HG03558 (cell line): ENCODE data around the gene TTPAL.

Source experiments
- ATAC-seq: cut with Tn5 transposase; IDR thresholded peaks from one replicate; pipeline ENCODE4 v1.9.1; 2021; ENCODE audit warnings: moderate number of reproducible peaks; ENCODE audit not compliant: unreplicated experiment; ENCODE audit errors: extremely low read depth

The TTPAL gene

GRCh38 chr20:44475694-44476560 is at the start of gene TTPAL:
Gene TTPAL, plus strand, starts transcription at chr20:44475874. Its CDS starts 4,126 bp downstream, at chr20:44480000.
- peak; percentile 83 for ATAC-seq

- ATAC-seq: no peak
Measured at GRCh38 chr20:44425923-44426322, 49.8 kb upstream of the TTPAL start.

DNA sequence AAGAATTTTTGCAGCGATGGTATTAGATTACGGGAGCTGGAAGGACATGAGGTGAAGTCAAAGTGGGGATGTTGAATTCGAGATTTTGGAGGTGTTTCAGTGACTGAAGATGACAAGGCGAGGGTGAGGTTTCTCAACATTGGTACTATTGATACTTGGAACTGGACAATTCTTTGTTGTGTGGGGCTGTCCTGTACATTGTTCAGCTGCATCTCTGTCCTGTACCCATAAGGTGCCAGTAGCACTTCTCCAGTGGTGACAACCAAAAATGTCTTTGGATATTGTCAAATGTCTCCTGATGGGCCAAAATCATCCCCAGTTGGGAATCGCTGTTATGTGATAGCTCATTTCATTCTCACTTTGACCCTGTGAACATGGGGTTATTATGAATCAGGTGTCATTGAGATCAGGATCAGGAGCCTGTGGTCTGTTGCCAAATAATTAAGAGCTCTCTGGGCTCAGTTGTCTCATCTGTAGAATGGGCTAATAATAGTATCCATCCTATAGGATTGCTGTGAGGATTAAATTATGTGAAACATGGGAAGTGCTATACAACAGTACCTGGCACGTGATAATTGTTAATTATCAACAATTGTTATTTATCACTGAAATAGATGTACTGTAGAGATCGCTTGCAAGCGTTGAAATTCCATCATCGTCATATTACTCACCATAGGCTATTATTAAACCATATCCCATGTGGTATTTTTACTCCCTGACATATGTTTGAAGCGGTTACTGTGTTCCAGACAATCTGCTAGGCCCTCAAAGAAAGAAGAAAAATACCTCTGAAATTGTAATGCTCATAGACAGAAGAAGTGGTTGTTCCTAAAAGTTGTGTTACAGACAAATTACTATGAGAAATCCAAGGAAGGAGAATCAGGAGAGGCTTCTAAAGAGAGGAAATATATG is 48.5 kb upstream of the TTPAL start:
- ATAC-seq: no peak

DNA sequence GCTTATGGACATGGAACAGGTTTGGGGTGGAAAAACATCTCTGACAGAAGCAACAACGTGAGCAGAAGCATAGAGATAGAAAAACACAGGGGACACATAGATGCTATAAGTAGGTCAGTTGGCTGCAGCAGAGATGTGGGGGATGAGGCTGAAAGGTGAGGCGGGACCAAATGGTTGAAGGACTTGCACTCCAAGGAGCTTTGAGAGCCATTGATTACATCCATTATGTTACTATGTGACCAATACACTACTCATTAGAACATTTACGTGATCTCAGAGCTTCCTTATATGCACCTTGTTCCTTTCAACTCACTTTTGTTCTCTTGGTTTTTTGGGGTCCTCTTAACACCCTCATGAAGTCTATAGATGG is 47.9 kb upstream of the TTPAL start:
- no peak for ATAC-seq

DNA sequence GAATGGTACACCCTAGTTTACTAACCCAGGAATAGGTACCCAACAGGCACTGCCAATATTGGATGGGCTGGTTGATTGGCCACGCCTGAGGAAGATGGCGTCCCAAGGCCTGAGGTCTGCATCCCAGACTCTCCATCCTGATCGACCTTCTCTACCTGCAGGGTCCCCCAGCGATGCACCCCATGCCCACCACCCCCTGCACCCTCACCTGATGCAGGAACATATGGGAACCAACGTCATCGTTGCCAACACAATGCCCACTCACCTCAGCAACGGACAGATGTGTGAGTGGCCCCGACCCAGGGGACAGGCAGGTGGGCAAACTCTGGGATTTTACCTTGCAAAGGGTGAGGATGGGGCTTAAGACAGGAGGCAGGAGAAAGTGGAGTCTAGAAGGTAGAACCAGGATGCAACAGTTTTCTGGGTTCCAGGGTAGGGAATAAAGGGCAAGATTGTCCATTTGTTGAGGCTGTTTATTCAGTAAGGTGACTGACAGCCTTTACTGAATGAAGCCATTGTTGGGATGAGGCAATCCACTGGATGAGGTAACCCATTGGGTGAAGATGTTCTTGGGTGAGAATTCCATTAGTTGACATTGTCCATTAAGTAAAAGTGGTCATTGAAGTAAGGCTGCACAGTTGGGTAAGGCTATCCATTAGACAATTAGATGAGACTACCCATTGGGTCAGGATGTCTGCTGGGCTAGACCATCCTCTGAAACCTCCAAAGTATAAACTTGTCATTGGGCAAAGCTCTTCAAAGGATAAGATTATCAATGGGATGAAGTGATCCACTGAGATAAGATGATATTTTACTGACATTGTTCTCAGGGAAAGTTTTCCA is 47.3 kb upstream of the TTPAL start:
- ATAC-seq: no peak

GRCh38 chr20:44429017-44429339 is 46.7 kb upstream of the TTPAL start:
- ATAC-seq: no peak

DNA sequence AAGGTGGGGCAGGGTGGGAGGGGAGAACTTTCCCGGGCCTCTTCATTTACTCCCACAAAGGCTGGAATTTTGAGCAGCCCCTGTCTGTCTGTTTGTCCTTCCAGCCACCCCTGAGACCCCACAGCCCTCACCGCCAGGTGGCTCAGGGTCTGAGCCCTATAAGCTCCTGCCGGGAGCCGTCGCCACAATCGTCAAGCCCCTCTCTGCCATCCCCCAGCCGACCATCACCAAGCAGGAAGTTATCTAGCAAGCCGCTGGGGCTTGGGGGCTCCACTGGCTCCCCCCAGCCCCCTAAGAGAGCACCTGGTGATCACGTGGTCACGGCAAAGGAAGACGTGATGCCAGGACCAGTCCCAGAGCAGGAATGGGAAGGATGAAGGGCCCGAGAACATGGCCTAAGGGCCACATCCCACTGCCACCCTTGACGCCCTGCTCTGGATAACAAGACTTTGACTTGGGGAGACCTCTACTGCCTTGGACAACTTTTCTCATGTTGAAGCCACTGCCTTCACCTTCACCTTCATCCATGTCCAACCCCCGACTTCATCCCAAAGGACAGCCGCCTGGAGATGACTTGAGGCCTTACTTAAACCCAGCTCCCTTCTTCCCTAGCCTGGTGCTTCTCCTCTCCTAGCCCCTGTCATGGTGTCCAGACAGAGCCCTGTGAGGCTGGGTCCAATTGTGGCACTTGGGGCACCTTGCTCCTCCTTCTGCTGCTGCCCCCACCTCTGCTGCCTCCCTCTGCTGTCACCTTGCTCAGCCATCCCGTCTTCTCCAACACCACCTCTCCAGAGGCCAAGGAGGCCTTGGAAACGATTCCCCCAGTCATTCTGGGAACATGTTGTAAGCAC is 46.0 kb upstream of the TTPAL start:
- ATAC-seq: no peak

DNA sequence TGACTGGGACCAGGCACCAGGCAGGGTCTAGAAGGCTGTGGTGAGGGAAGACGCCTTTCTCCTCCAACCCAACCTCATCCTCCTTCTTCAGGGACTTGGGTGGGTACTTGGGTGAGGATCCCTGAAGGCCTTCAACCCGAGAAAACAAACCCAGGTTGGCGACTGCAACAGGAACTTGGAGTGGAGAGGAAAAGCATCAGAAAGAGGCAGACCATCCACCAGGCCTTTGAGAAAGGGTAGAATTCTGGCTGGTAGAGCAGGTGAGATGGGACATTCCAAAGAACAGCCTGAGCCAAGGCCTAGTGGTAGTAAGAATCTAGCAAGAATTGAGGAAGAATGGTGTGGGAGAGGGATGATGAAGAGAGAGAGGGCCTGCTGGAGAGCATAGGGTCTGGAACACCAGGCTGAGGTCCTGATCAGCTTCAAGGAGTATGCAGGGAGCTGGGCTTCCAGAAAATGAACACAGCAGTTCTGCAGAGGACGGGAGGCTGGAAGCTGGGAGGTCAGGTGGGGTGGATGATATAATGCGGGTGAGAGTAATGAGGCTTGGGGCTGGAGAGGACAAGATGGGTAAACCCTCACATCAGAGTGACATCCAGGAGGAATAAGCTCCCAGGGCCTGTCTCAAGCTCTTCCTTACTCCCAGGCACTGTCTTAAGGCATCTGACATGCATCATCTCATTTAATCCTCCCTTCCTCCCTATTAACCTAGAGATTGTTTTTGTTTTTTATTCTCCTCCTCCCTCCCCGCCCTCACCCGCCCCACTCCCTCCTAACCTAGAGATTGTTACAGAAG is 45.2 kb upstream of the TTPAL start:
- no peak for ATAC-seq

DNA sequence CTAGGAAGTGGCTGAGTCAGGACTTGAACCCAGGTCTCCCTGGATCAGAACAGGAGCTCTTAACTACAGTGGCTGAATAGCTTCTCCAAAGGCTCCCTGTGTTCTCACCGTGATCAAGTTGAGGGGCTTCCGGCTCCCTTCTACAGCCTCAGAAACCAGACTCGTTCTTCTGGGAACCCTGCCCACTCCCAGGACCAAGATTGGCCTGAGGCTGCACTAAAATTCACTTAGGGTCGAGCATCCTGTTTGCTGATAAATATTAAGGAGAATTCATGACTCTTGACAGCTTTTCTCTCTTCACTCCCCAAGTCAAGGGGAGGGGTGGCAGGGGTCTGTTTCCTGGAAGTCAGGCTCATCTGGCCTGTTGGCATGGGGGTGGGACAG is 44.6 kb upstream of the TTPAL start:
- ATAC-seq: no peak

DNA sequence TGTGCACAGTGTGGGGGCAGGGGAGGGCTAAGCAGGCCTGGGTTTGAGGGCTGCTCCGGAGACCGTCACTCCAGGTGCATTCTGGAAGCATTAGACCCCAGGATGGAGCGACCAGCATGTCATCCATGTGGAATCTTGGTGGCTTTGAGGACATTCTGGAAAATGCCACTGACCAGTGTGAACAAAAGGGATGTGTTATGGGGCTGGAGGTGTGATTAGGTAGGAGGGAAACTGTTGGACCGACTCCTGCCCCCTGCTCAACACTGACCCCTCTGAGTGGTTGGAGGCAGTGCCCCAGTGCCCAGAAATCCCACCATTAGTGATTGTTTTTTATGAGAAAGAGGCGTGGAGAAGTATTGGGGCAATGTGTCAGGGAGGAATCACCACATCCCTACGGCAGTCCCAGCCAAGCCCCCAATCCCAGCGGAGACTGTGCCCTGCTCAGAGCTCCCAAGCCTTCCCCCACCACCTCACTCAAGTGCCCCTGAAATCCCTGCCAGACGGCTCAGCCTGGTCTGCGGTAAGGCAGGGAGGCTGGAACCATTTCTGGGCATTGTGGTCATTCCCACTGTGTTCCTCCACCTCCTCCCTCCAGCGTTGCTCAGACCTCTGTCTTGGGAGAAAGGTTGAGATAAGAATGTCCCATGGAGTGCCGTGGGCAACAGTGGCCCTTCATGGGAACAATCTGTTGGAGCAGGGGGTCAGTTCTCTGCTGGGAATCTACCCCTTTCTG is 44.0 kb upstream of the TTPAL start:
- ATAC-seq: no peak

DNA sequence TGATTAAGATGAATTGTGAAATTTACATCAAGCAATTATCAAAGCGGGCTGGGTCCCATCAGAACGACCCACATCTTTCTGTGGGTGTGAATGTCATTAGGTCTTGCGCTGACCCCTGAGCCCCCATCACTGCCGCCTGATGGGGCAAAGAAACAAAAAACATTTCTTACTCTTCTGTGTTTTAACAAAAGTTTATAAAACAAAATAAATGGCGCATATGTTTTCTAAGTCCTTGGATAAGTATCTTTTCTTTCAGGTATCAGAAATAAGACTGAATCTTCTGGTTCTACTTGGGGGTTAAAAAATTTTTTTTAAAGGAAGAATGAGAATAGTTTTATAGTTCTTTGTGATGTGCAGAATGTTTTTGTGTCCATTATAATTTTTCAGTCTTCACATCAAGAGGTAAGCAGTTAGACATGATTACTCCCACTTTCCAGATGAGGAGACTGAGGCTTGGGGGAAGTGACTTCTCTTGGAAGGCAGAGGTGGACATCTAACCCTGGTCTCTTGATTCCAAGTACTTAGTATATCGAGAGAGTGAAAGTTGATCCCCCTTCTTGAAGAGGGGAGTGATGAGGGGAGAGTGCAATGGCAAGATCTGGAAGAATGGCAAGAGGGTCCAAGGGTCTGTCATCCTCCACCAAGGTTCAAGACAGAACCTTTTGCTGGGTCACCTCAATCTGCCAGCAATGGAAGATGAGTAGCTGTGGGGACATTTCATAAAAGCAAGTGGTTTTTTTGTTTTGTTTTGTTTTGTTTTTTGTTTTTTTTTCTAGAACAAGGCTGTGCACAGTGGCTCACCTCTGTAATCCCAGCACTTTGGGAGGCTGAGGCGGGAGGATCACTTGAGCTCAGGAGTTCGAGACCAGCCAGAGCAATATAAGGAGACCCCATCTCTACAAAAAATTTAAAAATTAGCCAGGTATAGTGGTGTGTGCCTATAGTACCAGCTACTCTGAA is 42.8 kb upstream of the TTPAL start:
- no peak for ATAC-seq

DNA sequence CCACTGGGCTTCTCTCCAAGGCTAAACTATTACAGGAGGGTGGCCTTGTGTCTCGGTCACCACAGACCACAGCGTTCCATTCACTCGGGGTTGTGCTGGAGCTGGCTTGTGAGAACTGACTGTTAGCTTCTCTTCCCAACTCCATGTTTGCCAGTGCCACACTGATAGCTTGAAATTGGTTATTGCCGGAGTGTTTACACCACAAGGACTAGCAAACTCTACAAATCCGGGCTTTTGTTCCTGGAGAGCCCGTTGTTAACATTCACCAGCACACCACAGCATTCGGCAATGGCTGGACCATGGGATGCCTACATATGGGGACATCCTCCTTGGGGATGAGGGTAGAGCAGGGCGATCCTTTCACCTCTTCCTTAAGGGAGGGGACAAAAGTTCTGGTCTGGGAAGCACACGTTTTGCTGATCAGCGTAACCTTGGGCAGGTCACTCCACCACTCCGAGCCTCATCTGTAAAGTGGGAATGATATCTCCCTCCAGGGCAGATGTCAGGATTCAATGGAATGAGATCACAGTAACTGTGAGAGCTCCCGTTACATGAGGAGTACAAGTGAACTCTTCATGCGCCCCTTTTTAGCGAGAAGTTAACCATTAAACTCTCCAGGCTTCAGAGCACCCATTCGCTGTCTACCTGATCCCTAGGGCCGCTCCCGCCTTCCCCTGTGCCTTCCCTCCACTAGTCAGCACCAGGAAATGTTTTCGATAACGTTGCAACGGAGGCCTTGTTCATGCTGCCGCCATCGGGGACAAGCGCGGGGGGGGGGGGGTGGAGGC is 41.7 kb upstream of the TTPAL start:
- no peak for ATAC-seq

DNA sequence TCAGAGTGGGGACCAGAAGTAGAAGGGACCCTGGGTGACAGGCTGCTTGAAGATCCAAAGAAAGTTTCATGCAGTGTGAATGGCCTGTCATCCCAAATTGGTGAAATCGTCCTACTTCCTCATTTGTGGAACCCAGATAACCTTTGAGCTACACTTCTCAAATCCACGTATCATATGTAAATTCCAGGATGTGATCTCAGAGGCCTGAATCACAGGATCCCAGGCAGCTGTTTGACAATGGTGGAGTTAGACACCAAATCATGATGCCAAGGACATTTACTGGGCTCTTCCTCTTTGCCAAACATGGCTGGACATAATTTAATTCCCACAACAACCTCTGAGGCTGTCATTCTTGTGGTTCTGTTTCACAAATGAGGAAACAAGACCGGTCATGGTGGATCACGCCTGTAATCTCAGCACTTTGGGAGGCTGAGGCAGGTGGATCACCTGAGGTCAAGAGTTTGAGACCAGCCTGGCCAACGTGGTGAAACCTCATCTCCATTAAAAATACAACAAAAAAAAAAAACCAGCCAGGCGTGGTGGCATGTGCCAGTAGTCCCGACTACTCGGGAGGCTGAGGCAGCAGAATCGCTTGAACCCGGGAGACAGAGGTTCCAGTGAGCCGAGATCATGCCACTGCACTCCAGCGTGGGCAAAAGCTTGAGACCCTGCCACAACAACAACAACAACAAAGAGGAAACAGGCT is 39.9 kb upstream of the TTPAL start:
- no peak for ATAC-seq

GRCh38 chr20:44436393-44436792 is 39.3 kb upstream of the TTPAL start:
- no peak for ATAC-seq

DNA sequence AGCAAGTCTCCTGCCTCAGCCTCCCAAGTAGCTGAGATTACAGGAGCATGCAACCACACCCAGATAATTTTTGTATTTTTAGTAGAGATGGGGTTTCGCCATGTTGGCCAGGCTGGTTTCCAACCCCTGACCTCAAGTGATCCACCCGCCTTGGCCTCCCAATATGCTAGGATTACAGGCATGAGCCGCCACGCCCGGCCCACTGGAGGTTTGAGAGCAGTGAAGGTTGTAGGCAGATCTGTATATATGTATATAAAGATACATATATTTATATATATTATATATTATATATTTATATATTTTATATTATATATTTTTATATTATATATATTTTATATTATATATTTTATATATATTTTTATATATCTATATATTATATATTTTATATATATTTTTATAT is 38.2 kb upstream of the TTPAL start:
- ATAC-seq: no peak

GRCh38 chr20:44438782-44439181 is 36.9 kb upstream of the TTPAL start:
- ATAC-seq: no peak
